B cell (primary cell): ENCODE measurements around the gene ICAM5. TPM values are rescaled to one million over a fixed set of nuclear protein-coding genes. Genes with fewer than 3 reads are reported as not detected.
"Not testable (repeated sequence)": the region's sequence is repeated elsewhere in the genome, so short reads cannot be mapped to it uniquely, and the experiment has no call there.

Experiments used
- ATAC-seq: fragments of 200-7000 bp; cut with Tn5 transposase; one replicate; pipeline ENCODE4 v1.10.0; 2021; ENCODE audit warnings: low read depth, mild to moderate bottlenecking, moderate number of reproducible peaks, moderate library complexity
- CTCF ChIA-PET: fragments of 350-600 bp; sonication (Branson Sonifier 250); formaldehyde crosslinking; loops from one replicate; lab custom pipeline; 2021; ENCODE audit warnings: antibody characterized with exemption, inconsistent platforms; lab: Charles Lee
- POLR2A ChIA-PET: fragments of 350-600 bp; sonication (Branson Sonifier 250); formaldehyde crosslinking; loops from one replicate; lab custom pipeline; 2021; ENCODE audit warnings: antibody characterized with exemption; lab: Charles Lee
- DNase-seq: peaks from one replicate; pipeline ENCODE4 v3.0.0; 2013
- H2AFZ ChIP-seq: 2 replicates; pipeline ENCODE4 v1.6.1; 2012; ENCODE audit warnings: mild to moderate bottlenecking, low read depth, low read length; ENCODE audit not compliant: insufficient read depth, poor library complexity, severe bottlenecking
- H3K27ac ChIP-seq, 2 donors: 1 replicate in 1 of 2; 2 replicates in 1 of 2; pipeline ENCODE4 v1.5.1; 2012 to 2013; ENCODE audit warnings: low read length in 2 of 2, mild to moderate bottlenecking in 2 of 2, moderate library complexity in 1 of 2
- H3K27me3 ChIP-seq, 4 experiments: fragments of 200-600 bp in 1 of 4; sonication (generic) in 1 of 4; replicated peaks in 1 of 4; 1 replicate in 2 of 4; 2 replicates in 2 of 4; pipeline versions ENCODE4 v1.6.1 to v1.7.0; 2013 to 2016; ENCODE audit warnings: low read length in 3 of 4, mild to moderate bottlenecking in 2 of 4, mixed read lengths in 1 of 4, moderate library complexity in 1 of 4; ENCODE audit not compliant: insufficient read depth in 4 of 4, control insufficient read depth in 3 of 4; ENCODE audit errors: control extremely low read depth in 1 of 4
- H3K36me3 ChIP-seq, 2 experiments: replicated peaks in 1 of 2; 1 replicate in 1 of 2; 2 replicates in 1 of 2; pipeline versions ENCODE4 v1.6.1 to v1.7.1; 2013; ENCODE audit warnings: low read length in 1 of 2; ENCODE audit not compliant: insufficient read depth in 2 of 2, control insufficient read depth in 1 of 2; ENCODE audit errors: control extremely low read depth in 1 of 2, extremely low read depth in 1 of 2
- H3K4me1 ChIP-seq, 2 donors: fragments of 200-600 bp in 1 of 2; sonication (generic) in 1 of 2; 1 replicate in 1 of 2; 2 replicates in 1 of 2; pipeline versions ENCODE4 v1.5.1 to v1.6.1; 2013 to 2017; ENCODE audit warnings: low read length in 2 of 2; ENCODE audit not compliant: control insufficient read depth in 2 of 2, insufficient read depth in 2 of 2
- H3K4me2 ChIP-seq: replicated peaks from 2 replicates; pipeline ENCODE3; 2012; ENCODE audit warnings: mild to moderate bottlenecking, low read depth, low read length; ENCODE audit not compliant: poor library complexity, severe bottlenecking
- H3K4me3 ChIP-seq, 5 experiments: fragments of 200-600 bp in 1 of 5; sonication (generic) in 1 of 5; 1 replicate in 3 of 5; 2 replicates in 2 of 5; pipeline versions ENCODE4 v1.5.1 to v1.7.0; 2011 to 2016; ENCODE audit warnings: low read length in 4 of 5, mild to moderate bottlenecking in 4 of 5, low read depth in 2 of 5, control low read depth in 1 of 5, moderate library complexity in 1 of 5; ENCODE audit not compliant: insufficient read depth in 1 of 5; ENCODE audit errors: control extremely low read depth in 1 of 5, extremely low read depth in 1 of 5
- H3K79me2 ChIP-seq: fragments of 200-600 bp; sonication (generic); one replicate; pipeline ENCODE4 v1.6.0; 2016; ENCODE audit warnings: low read length; ENCODE audit not compliant: control insufficient read depth, insufficient read depth
- H3K9ac ChIP-seq: fragments of 200-600 bp; sonication (generic); 2 replicates; pipeline ENCODE4 v1.6.1; 2017; ENCODE audit warnings: mild to moderate bottlenecking, low read length, moderate library complexity
- H3K9me3 ChIP-seq, 3 donors: one replicate each; pipeline versions ENCODE4 v1.6.1 to v1.7.1; 2013; ENCODE audit warnings: low read length in 2 of 3; ENCODE audit not compliant: control insufficient read depth in 2 of 3, insufficient read depth in 1 of 3; ENCODE audit errors: control extremely low read depth in 1 of 3
- H4K20me1 ChIP-seq: 2 replicates; pipeline ENCODE4 v1.6.0; 2012; ENCODE audit warnings: mild to moderate bottlenecking, low read length; ENCODE audit not compliant: insufficient read depth, control insufficient read depth, poor library complexity, severe bottlenecking
- H3K27ac Mint-ChIP-seq: one replicate; pipeline ENCODE4 v1.8.0; 2021; ENCODE audit warnings: mixed read lengths
- H3K27me3 Mint-ChIP-seq: one replicate; pipeline ENCODE4 v1.8.0; 2021; ENCODE audit warnings: mixed read lengths
- H3K4me1 Mint-ChIP-seq: one replicate; pipeline ENCODE4 v1.8.0; 2021; ENCODE audit warnings: mixed read lengths
- H3K4me3 Mint-ChIP-seq: one replicate; pipeline ENCODE4 v1.8.0; 2021; ENCODE audit warnings: mixed read lengths
- H3K9me3 Mint-ChIP-seq: one replicate; pipeline ENCODE4 v1.8.0; 2022; ENCODE audit warnings: mixed read lengths; ENCODE audit not compliant: insufficient read depth
- EZH2 ChIP-seq: IDR thresholded peaks from 2 replicates; pipeline ENCODE4 v1.6.1; 2012; ENCODE audit warnings: borderline replicate concordance, low read depth, mild to moderate bottlenecking, moderate library complexity, low read length; ENCODE audit not compliant: insufficient read depth, poor library complexity, severe bottlenecking
- WGBS: methylation state at CpG from one replicate; pipeline ENCODE4 v1.1.5; 2013; ENCODE audit warnings: missing lambda C conversion rate; ENCODE audit not compliant: insufficient coverage; 5-methylcytosine and 5-hydroxymethylcytosine counted together
- intact Hi-C: fragments of 100-400 bp; cut with micrococcal nuclease; formaldehyde crosslinking; loops from one replicate; pipeline ENCODE4 v1.10.0; 2022
- polyA plus RNA-seq: library from polyadenylated mRNA; depleted of rRNA; stranded (reverse); fragments of >200 nt; gene quantifications from 2 replicates; pipeline ENCODE4 v1.2.3, GENCODE V29; 2012
- total RNA-seq, 2 donors: library from RNA; stranded (reverse); fragments of 120-200 nt in 1 of 2; gene quantifications; 1 replicate in 1 of 2; 2 replicates in 1 of 2; pipeline versions ENCODE4 v1.2.3 to v1.2.4, GENCODE V29; 2013 to 2022
- TF ChIP-seq, protein P1 (sequence below): fragments of 200-600 bp; IDR thresholded peaks from one replicate; pipeline ENCODE4 v1.8.0; 2022; ENCODE audit warnings: antibody characterized with exemption, mild to moderate bottlenecking

ICAM5 gene
- total and polyA plus RNA-seq, 2 donors (not counting 1 experiment from before 2014, with no cell fraction given): 0.54 TPM; not detected in 1

DNA sequence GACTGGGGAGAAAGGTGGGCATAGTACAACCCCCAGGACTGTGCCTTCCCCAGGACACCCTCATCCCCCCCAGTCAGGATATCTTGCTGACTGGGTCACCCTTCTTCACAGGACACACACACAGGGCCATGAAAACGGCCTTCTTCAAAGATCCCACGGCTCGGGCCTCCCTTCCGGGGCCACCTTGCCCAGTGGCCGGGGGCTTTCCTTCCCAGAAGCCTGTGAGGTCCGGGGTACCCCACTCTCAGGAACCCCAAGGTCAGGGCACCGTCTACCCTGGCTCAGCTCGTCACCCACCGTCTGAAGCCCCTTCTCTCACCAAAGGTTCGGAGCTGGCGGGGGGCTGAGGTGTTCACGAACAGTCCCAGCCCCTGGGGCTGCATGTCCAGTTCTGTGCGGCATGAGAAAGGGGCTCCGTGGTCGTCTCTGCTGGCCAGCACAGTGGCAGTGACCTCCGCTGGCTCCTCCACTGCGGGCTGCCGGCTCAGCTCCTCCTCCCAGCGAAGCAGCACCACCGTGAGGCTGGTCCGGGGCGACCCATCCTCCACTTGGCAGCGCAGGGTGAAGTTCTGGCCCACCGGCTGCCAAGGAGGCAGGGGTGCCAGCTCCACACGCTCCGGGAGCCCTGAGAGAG, 45.7 kb downstream of the ICAM5 start:
- Histone ChIP-seq H3K4me2 (no peak overlapping the region), H3K79me2 (peaks cover 90% of the 10 kb centered on the region), H3K27ac (no peak overlapping the region), H4K20me1 (peaks cover 43% of the 10 kb centered on the region), H2AFZ (no peak overlapping the region), H3K9ac (no peak overlapping the region), H3K4me1 (peaks cover 27 to 43% of the 10 kb centered on the region in 2 donors), H3K36me3 (peaks cover 0 to 26% of the 10 kb centered on the region in 2 experiments), H3K27me3 (no peaks in the 10 kb centered on the region), H3K4me3 (no peak overlapping the region), H3K9me3 (peaks cover 0 to 15% (median 0%) of the 10 kb centered on the region in 3 donors)
- CTCF ChIA-PET: interaction anchor here (4.3 kb wide), 1 partner anchor 65 kb away, joined by 14 read pairs; the partner anchor contains the start of gene ICAM1
- no peak for ATAC-seq
- TF ChIP-seq, protein P1, sequence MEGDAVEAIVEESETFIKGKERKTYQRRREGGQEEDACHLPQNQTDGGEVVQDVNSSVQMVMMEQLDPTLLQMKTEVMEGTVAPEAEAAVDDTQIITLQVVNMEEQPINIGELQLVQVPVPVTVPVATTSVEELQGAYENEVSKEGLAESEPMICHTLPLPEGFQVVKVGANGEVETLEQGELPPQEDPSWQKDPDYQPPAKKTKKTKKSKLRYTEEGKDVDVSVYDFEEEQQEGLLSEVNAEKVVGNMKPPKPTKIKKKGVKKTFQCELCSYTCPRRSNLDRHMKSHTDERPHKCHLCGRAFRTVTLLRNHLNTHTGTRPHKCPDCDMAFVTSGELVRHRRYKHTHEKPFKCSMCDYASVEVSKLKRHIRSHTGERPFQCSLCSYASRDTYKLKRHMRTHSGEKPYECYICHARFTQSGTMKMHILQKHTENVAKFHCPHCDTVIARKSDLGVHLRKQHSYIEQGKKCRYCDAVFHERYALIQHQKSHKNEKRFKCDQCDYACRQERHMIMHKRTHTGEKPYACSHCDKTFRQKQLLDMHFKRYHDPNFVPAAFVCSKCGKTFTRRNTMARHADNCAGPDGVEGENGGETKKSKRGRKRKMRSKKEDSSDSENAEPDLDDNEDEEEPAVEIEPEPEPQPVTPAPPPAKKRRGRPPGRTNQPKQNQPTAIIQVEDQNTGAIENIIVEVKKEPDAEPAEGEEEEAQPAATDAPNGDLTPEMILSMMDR: no peak
- no peak for TF ChIP-seq EZH2
- H3K27me3 Mint-ChIP-seq: no peaks in the 10 kb centered on the region
- no peaks in the 10 kb centered on the region for H3K9me3 Mint-ChIP-seq
- peak; percentile 6 for DNase-seq
- H3K4me1 Mint-ChIP-seq: peaks cover 39% of the 10 kb centered on the region
- POLR2A ChIA-PET: no interaction called here
- 97% methylated on average over 26 of the region's 26 CpGs for WGBS
- intact Hi-C loops: no loop called here
- no peak overlapping the region for H3K4me3 Mint-ChIP-seq
- H3K27ac Mint-ChIP-seq: no peak overlapping the region

DNA sequence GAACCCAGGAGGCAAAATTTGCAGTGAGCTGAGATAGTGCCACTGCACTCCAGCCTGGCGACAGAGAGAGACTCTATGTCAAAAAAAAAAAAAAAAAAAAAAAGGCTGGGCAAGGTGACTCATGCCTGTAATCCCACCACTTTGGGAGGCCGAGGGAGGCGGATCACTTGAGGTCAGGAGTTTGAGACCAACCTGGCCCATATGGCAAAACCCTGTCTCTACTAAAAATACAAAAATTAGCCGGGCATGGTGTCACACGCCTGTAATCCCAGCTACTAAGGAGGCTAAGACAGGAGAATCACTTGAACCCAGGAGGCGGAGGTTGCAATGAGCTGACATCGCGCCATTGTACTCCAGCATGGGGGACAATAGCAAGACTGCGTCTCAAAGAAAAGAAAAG, 47.0 kb downstream of the ICAM5 start:
- CTCF ChIA-PET: interaction anchor here (0.6 to 4.3 kb wide), 4 partner anchors 39 to 78 kb away, joined by 3 to 14 read pairs (median 3); partner anchors contain the start of gene ICAM1
- H3K4me3 ChIP-seq, H3K27ac Mint-ChIP-seq, H3K4me3 Mint-ChIP-seq, POLR2A ChIA-PET, ATAC-seq, H3K9ac ChIP-seq, H2AFZ ChIP-seq, H3K27me3 ChIP-seq, intact Hi-C loops, DNase-seq, H3K27me3 Mint-ChIP-seq, H3K9me3 Mint-ChIP-seq, H3K27ac ChIP-seq, H3K4me2 ChIP-seq: not testable (repeated sequence)
- WGBS: 98% methylated on average over 6 of the region's 9 CpGs
- H3K79me2 ChIP-seq: peaks cover 81% of the 10 kb centered on the region
- H3K9me3 ChIP-seq: peaks cover 0 to 15% (median 0%) of the 10 kb centered on the region in 3 donors
- peaks cover 27 to 45% of the 10 kb centered on the region in 2 donors for H3K4me1 ChIP-seq
- H3K36me3 ChIP-seq: peaks cover 0 to 24% of the 10 kb centered on the region in 2 experiments
- H3K4me1 Mint-ChIP-seq: peaks cover 39% of the 10 kb centered on the region
- H4K20me1 ChIP-seq: peaks cover 34% of the 10 kb centered on the region
